Fibroblast of the aortic adventitia (primary cell): ENCODE results near the gene AKR1B1. TPM values are rescaled to one million over a fixed set of nuclear protein-coding genes. Genes with fewer than 3 reads are reported as not detected.

Source experiments
- DNase-seq: peaks from one replicate; pipeline ENCODE4 v3.0.0-alpha.2; 2010; ENCODE audit warnings: low read depth
- H3K4me3 ChIP-seq: 2 replicates; pipeline ENCODE4 v1.5.1; 2011; ENCODE audit warnings: low read depth, mild to moderate bottlenecking, control low read depth, low read length, moderate library complexity
- CTCF ChIP-seq: IDR thresholded peaks from 2 replicates; pipeline ENCODE4 v1.5.1; 2011; ENCODE audit warnings: mild to moderate bottlenecking, low read length, control low read depth, inconsistent platforms; ENCODE audit not compliant: insufficient read depth
- total RNA-seq: library from RNA; depleted of rRNA; stranded (reverse); fragments of >200 nt; gene quantifications from 2 replicates; pipeline ENCODE4 v1.2.3, GENCODE V29; 2012; ENCODE audit warnings: low replicate concordance

Gene AKR1B1
- total RNA-seq, 1 donor, result 167 TPM

- H3K4me3 ChIP-seq, result no peak overlapping the region
- no peak for TF ChIP-seq CTCF
- DNase-seq, result no peak
These were observed 44.8 kb downstream of the AKR1B1 start for GRCh38 chr7:134414109-134414508.

GRCh38 chr7:134407311-134407710 is 51.6 kb downstream of the AKR1B1 start:
- no peak overlapping the region for H3K4me3 ChIP-seq
- no peak for TF ChIP-seq CTCF
- DNase-seq, result no peak

GRCh38 chr7:134406431-134406830 is 52.5 kb downstream of the AKR1B1 start:
- H3K4me3 ChIP-seq, result no peak overlapping the region
- TF ChIP-seq CTCF, result no peak
- no peak for DNase-seq

- no peak for DNase-seq
- H3K4me3 ChIP-seq, result no peak overlapping the region
- no peak for TF ChIP-seq CTCF
These were observed 53.6 kb downstream of the AKR1B1 start for GRCh38 chr7:134405299-134405698.

GRCh38 chr7:134403062-134403461 is 55.8 kb downstream of the AKR1B1 start:
- no peak for TF ChIP-seq CTCF
- DNase-seq, result no peak
- no peak overlapping the region for H3K4me3 ChIP-seq

- no peak overlapping the region for H3K4me3 ChIP-seq
- DNase-seq, result no peak
- TF ChIP-seq CTCF, result no peak
These were observed 58.0 kb downstream of the AKR1B1 start for GRCh38 chr7:134400859-134401258.

GRCh38 chr7:134396031-134396430 is 62.9 kb downstream of the AKR1B1 start:
- no peak for TF ChIP-seq CTCF
- H3K4me3 ChIP-seq, result no peak overlapping the region
- no peak for DNase-seq
